ENCODE measurements around the gene ZNF620. TPM values are rescaled to one million over a fixed set of nuclear protein-coding genes. Genes with fewer than 3 reads are reported as not detected.

Gene ZNF620
- total RNA-seq: 16.4 TPM

GRCh38 chr3:40505599-40506462, at the start of gene ZNF620:
Gene ZNF620, plus strand, starts transcription at chr3:40506039. Its CDS starts 314 bp downstream, at chr3:40506353.

DNA sequence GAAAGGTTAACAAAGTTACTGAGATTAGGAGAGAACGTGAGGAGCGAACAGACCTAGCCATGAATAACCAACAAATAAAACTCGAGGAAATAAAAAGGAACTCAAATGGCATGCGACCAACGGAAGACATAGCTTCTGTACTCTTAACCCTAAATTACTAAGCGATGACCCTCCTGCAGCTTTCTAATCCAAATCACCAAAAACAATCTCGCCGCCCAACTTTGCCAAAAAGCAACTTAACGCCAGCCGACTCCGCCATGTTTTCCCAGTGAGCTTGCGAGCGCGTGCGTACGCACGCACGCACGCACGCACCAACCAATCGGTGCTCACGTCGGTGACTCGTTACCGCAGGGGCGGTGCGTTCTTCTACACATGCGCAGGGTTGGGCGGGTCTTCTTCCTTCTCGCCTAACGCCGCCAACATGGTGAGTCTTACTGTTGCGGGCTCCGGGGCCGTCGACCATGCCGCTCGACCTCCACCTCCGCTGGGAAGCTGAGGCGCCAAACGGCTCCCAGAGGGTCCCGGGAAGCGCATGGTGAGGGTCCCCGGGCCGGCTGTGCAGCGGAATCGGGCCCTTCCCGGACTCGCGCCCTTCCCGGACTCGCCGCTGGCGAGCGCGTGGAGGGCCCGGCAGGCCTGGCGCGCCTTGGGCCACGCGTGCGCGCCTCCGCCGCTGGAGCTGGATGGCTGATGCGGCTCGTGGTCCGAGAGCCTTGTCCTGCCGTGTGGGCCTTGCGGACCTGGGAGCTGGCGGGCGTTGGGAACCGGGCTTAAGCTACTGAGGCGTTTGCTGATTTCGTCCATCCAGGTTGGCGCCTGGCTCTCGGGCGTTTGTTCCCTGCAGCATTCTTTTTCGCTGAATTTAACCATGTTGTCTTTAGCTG, 48.7 kb upstream of the ZNF620 start, which contains the start of gene RPL14:
Gene RPL14, plus strand, starts transcription at position 400 of the 884 bp plus-strand sequence. Its CDS starts 133 bp downstream, at position 533.

GRCh38 chr3:40476478-40477470, 29.1 kb upstream of the ZNF620 start, which contains the start of gene ZNF619:
Gene ZNF619, plus strand, starts transcription at chr3:40477122. Its CDS starts 858 bp downstream, at chr3:40477980.

GRCh38 chr3:40524568-40525285, 18.9 kb downstream of the ZNF620 start, which contains the start of gene ZNF621:
Gene ZNF621, plus strand, starts transcription at chr3:40524960. Its CDS starts 881 bp downstream, at chr3:40525841.

Small RNA genes lying within 50 kb of the gene (small RNA-seq; reads per million reads assigned to genes)
- 6.8 reads per million, percentile 92 among the genes with 10 or more reads in this experiment for gene RNU5B-2P

Other genes starting within 250 kb of the ZNF620 start
- 40.1 TPM for gene EIF1B, start 196.3 kb upstream of the ZNF620 start, total RNA-seq
- gene ENTPD3, start 118.9 kb upstream of the ZNF620 start, total RNA-seq: 17.8 TPM
- 117 TPM for gene RPL14, start 48.7 kb upstream of the ZNF620 start, total RNA-seq
- 6.2 TPM for gene ZNF619, start 28.9 kb upstream of the ZNF620 start, total RNA-seq
- gene ZNF621, start 18.9 kb downstream of the ZNF620 start, total RNA-seq: 15.5 TPM